Parathyroid adenoma (tissue), 2 donors: ENCODE data around the gene CDK2AP2.

Source experiments
- H2AFZ ChIP-seq: fragments of 300-600 bp; sonication (generic); one replicate; pipeline ENCODE4 v1.7.0; 2017; ENCODE audit warnings: antibody characterized with exemption, mild to moderate bottlenecking
- H3K27ac ChIP-seq: fragments of 300-600 bp; sonication (generic); one replicate; pipeline ENCODE4 v1.7.0; 2017
- H3K27me3 ChIP-seq: fragments of 300-600 bp; sonication (generic); one replicate; pipeline ENCODE4 v1.7.0; 2017; ENCODE audit warnings: low read length; ENCODE audit not compliant: control insufficient read depth, insufficient read depth
- H3K36me3 ChIP-seq: fragments of 300-600 bp; sonication (generic); one replicate; pipeline ENCODE4 v1.7.0; 2017; ENCODE audit warnings: low read length; ENCODE audit not compliant: control insufficient read depth, insufficient read depth
- H3K4me1 ChIP-seq: fragments of 300-600 bp; sonication (generic); one replicate; pipeline ENCODE4 v1.7.0; 2017; ENCODE audit warnings: control low read depth
- H3K4me2 ChIP-seq: fragments of 300-600 bp; sonication (generic); one replicate; pipeline ENCODE4 v1.7.0; 2017; ENCODE audit warnings: low read length
- H3K4me3 ChIP-seq: fragments of 300-600 bp; sonication (generic); one replicate; pipeline ENCODE4 v1.7.0; 2017; ENCODE audit warnings: low read depth, low read length
- H3K79me2 ChIP-seq: fragments of 300-600 bp; sonication (generic); one replicate; pipeline ENCODE4 v1.7.0; 2017; ENCODE audit warnings: control low read depth
- H3K9ac ChIP-seq: fragments of 300-600 bp; sonication (generic); one replicate; pipeline ENCODE4 v1.7.0; 2017; ENCODE audit warnings: mild to moderate bottlenecking
- H3K9me3 ChIP-seq: fragments of 300-600 bp; sonication (generic); one replicate; pipeline ENCODE4 v1.7.0; 2017; ENCODE audit warnings: low read length; ENCODE audit not compliant: control insufficient read depth
- CTCF ChIP-seq: fragments of 300-600 bp; sonication (generic); IDR thresholded peaks from one replicate; pipeline ENCODE4 v1.7.0; 2017; ENCODE audit warnings: antibody characterized with exemption, mild to moderate bottlenecking
- donor health status: primary hyperparathyroidism.

Gene CDK2AP2

DNA sequence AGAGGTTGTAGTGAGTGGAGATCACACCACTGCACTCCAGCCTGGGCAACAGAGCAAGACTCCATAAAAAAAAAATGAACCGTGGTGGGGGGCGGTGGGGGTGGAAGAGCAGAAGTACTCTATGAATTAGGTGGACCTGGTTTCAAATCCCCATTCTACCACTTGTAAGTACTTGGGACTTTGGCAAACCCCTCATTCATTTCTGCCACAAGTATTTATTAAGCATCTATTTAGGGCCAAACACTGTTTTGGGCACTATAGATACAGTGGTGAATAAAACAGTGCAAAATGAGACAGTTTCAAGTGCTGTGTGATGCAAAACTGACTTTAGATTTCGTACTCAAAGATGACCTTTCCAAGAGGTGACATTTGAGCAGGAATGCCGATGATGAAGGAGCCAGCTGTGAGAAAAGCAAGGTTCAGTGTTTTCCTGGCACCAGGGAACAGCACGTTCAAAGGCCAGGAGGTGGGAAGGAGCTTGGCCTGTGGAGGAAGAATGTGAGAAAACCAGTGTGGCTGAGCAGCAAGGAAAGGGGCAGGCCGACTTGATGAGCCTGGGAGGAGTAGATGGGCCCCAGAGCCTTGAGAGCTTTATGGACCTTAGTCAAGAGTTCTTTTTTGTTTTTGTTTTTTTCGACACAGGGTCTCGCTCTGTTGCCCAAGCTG, 37.5 kb downstream of the CDK2AP2 start:
- Histone ChIP-seq H3K4me3 (no peak overlapping the region), H3K36me3 (no peaks in the 10 kb centered on the region), H3K4me1 (no peaks in the 10 kb centered on the region), H3K9ac (no peak overlapping the region), H3K9me3 (no peaks in the 10 kb centered on the region), H2AFZ (no peak overlapping the region), H3K4me2 (no peak overlapping the region), H3K27me3 (no peaks in the 10 kb centered on the region), H3K79me2 (no peaks in the 10 kb centered on the region), H3K27ac (no peak overlapping the region)
- no peak for TF ChIP-seq CTCF

DNA sequence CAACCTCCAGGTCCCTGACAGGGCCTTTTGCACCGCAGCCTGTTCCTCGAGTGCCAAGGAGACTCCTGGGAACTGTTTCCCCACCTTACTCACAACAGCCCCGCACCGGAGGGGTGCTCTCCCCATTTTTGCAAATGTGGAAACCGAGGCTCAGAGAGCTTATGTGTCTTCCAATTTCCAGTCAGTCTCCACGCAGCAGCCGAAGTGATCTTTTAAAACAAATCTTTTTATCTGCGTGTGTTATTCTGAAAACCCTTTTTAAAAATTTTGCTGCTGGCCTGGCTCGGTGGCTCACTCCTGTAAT, 38.5 kb downstream of the CDK2AP2 start:
- TF ChIP-seq CTCF, result no peak
- no peaks in the 10 kb centered on the region for H3K79me2 ChIP-seq
- H3K27me3 ChIP-seq, result no peaks in the 10 kb centered on the region
- peak overlapping the region; percentile 70 for H3K27ac ChIP-seq
- H3K9ac ChIP-seq, result no peak overlapping the region
- peak overlapping the region; percentile 69 for H3K4me3 ChIP-seq
- no peaks in the 10 kb centered on the region for H3K9me3 ChIP-seq
- H2AFZ ChIP-seq, result peak overlapping the region; percentile 92
- no peaks in the 10 kb centered on the region for H3K4me1 ChIP-seq
- peak overlapping the region; percentile 94 for H3K4me2 ChIP-seq
- H3K36me3 ChIP-seq, result no peaks in the 10 kb centered on the region

DNA sequence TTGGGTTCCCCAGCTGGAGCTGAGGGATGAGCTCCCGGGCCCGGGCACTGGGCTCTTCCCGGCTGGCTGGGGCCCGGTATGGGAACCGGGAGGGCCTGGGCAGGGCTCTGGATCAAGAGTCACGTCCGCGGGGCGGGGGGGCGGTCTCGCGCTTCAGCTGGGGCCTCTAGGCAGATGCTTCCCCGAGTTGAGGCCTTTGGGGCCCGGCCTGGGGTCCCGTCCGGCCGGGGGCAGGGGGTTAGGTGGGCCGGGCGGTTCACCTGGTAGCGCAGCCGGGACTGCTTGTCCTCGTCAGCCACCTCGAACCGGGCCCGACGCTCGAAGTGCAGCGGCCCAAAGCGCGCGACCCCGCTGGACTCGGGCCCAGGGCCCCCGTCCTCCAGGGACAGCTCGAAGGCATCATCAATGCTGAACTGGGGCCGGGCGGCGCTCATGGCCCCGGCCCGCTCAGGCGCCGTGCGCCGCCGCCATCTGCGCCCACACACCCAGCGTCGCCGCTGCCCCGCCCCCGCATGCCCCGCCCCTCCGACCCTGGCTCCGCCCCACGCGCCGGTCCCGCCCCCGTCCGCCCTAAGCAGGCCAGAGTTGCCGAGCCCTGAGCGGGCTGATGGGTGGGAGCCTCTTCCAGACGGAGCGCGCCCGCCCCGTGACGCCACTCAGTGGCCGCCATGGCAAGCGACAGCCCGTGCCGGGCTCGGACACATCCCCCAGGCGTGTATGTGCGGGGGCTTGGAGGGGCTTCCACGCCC, 39.0 kb downstream of the CDK2AP2 start, which contains the start of gene TMEM134:
Gene TMEM134 (minus strand): TSS at position 493 of the 749 bp plus-strand sequence. CDS start 59 bp downstream, at position 434.
- no peaks in the 10 kb centered on the region for H3K79me2 ChIP-seq
- peak within 1 kb of the TSS; percentile 53 for H3K9ac ChIP-seq
- H3K4me3 ChIP-seq, result peak within 1 kb of the TSS; percentile 76
- no peaks in the 10 kb centered on the region for H3K4me1 ChIP-seq
- peak within 1 kb of the TSS; percentile 94 for H3K4me2 ChIP-seq
- H3K27ac ChIP-seq, result peak within 1 kb of the TSS; percentile 70
- H2AFZ ChIP-seq, result peak within 1 kb of the TSS; percentile 92
- TF ChIP-seq CTCF, result no peak
- no peaks in the 10 kb centered on the region for H3K27me3 ChIP-seq
- no peaks in the 10 kb centered on the region for H3K36me3 ChIP-seq
- no peaks in the 10 kb centered on the region for H3K9me3 ChIP-seq

- H3K79me2 ChIP-seq, result no peaks in the 10 kb centered on the region
- H3K27me3 ChIP-seq, result no peaks in the 10 kb centered on the region
- TF ChIP-seq CTCF, result no peak
- peak overlapping the region; percentile 75 for H3K4me2 ChIP-seq
- no peaks in the 10 kb centered on the region for H3K9me3 ChIP-seq
- H3K4me3 ChIP-seq, result peak overlapping the region; percentile 76
- no peak overlapping the region for H3K9ac ChIP-seq
- peak overlapping the region; percentile 64 for H2AFZ ChIP-seq
- peak overlapping the region; percentile 69 for H3K27ac ChIP-seq
- H3K36me3 ChIP-seq, result no peaks in the 10 kb centered on the region
- no peaks in the 10 kb centered on the region for H3K4me1 ChIP-seq
Measured at GRCh38 chr11:67468456-67468758, 39.6 kb downstream of the CDK2AP2 start.
